Measurements from ENCODE around the gene MOCS3.
A peak's percentile ranks its signal among the peaks of the same experiment; 100 is the strongest.

Gene MOCS3

DNA sequence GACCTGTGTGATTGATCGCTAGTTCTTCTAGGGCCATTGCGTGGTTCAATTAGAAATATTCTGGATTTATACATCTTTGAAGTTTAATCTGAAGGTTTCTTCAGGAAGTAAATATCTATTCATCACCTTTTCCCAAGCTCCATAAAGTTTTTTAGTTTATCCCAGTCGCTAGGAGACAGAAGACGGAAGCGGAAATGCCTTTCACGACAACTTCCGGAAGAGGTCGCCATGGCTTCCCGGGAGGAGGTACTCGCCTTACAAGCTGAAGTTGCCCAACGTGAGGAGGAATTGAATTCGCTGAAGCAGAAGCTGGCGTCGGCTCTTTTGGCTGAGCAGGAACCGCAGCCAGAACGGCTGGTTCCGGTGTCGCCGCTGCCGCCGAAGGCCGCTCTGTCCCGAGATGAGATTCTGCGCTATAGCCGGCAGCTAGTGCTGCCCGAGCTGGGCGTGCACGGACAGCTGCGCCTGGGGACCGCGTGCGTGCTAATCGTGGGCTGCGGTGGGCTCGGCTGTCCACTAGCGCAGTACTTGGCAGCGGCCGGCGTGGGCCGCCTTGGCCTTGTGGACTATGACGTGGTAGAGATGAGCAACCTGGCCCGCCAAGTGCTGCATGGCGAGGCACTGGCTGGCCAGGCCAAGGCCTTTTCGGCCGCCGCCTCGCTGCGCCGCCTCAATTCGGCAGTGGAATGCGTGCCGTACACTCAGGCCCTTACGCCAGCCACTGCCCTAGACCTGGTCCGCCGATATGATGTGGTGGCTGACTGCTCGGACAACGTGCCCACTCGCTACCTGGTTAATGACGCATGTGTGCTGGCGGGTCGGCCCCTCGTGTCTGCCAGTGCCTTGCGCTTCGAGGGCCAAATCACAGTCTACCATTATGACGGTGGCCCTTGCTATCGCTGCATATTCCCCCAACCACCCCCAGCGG is at the start of gene MOCS3:
TSS of gene MOCS3 (plus strand) at position 204 of the 928 bp plus-strand sequence. CDS start at position 229, 25 bp downstream.
- peak; percentile 90 for DNase-seq (ENCODE audit: low spot score)

DNA sequence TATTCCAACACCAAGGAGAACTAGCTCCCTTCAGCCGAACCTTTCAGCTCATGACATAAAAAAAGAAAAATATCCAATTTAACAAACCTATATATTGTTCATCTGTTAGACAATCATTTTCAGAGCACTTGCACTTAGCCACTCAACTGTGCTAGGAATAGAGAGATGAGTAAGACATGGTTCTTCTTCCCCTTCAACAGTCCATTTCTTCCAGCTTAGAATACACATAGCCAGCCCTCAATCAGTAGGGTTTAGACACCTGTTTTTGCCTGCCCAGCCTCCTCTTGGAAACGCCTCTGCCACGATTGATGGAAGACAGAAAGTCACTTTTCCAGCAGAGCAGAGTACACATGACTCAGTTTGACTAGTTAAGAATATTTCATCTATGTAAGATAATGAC is 49.2 kb upstream of the MOCS3 start:
- no peak for DNase-seq (ENCODE audit: low spot score)

GRCh38 chr20:50911030-50911429 is 47.6 kb upstream of the MOCS3 start:
- no peak for DNase-seq (ENCODE audit: low spot score)

GRCh38 chr20:50911716-50912115 is 46.9 kb upstream of the MOCS3 start:
- no peak for DNase-seq (ENCODE audit: low spot score)

DNA sequence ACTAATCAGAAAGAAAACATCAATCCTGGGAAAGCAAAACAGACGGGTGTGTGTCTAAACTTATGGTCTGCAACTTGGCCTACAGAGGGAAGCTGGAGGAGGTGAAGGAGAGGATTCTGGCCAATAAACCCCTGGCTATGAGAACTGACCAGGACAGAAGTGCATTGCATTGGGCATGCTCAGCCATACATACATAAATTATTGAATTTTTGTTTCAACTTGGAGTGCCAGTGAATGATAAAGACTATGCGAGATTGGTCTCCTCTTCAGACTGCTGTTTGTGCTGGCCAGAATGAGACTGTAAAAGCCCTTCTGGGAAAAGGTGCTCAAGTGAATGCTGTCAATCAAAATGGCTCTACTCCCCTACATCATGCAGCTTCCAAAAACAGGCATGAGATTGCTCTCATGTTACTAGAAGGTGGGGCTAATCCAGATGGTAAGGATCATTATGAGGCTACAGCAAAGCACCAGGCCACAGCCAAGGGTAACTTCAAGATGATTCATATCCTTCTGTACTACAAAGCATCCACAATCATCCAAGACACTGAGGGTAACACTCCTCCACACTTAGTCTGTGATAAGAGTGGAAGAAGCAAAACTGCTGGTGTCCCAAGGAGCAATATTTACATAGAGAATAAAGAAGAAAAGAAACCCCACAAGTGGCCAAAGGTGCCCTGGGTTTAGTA is 44.8 kb upstream of the MOCS3 start:
- no peak for DNase-seq (ENCODE audit: low spot score)

- no peak for DNase-seq (ENCODE audit: low spot score)
Measured at GRCh38 chr20:50915424-50915823, 43.2 kb upstream of the MOCS3 start.

DNA sequence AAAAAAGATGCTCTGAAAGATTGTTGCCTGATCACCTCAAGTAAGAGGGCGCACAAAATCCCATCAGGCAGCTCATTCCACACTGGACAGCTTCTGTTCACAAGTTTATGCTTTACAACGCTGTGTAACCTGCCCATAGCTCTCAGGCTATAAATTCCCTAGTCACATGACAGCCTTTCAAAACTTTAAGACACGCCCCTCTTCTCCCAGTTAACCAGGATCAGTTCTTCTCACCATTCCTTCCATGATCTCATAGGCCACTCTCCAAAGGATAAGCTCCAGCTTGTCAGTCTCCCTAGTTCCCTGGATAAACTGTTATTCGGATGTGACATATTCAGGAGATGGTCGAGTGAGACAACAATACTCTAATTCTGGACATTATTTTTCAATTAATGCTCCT is 42.4 kb upstream of the MOCS3 start:
- no peak for DNase-seq (ENCODE audit: low spot score)

- no peak for DNase-seq (ENCODE audit: low spot score)
Measured at GRCh38 chr20:50916934-50917333, 41.7 kb upstream of the MOCS3 start.

DNA sequence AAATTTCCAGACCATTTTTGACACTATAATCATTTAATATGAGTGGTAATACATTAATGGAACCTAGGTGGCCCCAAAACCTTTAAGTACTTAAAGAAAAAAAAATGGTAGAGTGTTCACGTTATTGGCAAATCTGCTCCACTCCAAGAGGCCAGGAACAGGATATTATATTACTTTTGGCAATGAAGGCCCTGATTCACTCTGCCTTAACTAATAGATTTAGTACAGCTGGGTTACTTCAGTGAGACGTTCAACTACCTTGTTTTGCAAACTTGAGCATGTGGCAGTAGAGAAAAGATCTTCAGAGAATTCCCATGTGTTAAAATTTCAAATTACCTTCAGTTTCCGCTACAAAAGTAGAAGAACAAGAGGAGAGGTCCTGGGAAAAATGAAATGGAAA is 40.2 kb upstream of the MOCS3 start:
- no peak for DNase-seq (ENCODE audit: low spot score)

- no peak for DNase-seq (ENCODE audit: low spot score)
Measured at GRCh38 chr20:50919567-50919966, 39.1 kb upstream of the MOCS3 start.

- no peak for DNase-seq (ENCODE audit: low spot score)
Measured at GRCh38 chr20:50920997-50921396, 37.6 kb upstream of the MOCS3 start.

DNA sequence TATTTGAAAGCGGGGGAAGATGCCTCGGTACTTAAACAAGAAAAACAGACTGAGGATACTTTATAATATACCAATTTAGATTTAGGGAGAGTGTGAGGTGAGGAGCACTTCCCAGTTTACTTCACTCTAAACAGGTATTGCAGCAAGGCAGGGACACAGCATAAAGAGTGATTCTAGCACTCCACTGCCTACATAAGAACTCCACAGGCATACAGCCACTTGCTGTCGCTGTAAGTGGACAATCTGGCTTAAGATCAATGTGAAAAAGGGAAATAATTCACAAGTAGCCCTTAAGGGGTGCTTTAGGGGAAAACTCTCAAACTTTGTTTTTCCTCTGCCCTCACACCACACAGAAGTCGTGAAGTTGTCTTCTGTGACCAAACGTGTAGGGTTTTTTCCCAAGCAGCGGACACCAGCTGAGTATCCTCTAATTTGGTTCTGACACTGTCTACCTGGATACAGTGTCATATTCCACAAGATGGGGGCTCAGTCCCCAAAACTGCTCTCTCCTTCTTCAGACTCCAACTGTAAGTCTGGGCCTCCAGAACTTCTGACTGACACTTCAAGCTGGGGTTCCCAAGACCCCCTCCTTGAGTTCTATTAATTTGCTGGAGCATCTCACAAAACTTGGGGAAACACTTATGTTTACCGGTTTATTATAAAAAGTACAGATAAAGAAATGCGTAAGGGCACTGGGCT is 36.7 kb upstream of the MOCS3 start:
- no peak for DNase-seq (ENCODE audit: low spot score)

- DNase-seq (ENCODE audit: low spot score): no peak
Measured at GRCh38 chr20:50924261-50924920, 34.2 kb upstream of the MOCS3 start.

DNA sequence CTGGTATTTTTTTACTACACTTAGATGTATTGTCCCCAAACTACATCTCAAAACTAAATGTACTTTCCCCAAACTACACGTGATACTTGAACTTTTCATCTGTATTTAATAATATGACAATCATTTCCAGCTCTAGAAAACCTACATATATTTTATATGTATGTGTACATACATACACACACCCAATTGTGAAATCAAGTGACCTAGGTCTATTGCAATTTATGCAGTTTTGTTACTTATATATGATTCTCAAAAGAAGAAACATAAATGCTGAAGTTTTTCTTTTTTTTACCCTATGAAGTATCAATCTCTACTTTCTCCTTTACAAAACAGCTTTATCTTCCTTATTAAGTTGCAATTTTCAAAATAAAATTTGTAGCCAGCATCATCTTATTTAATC is 32.1 kb upstream of the MOCS3 start:
- no peak for DNase-seq (ENCODE audit: low spot score)

DNA sequence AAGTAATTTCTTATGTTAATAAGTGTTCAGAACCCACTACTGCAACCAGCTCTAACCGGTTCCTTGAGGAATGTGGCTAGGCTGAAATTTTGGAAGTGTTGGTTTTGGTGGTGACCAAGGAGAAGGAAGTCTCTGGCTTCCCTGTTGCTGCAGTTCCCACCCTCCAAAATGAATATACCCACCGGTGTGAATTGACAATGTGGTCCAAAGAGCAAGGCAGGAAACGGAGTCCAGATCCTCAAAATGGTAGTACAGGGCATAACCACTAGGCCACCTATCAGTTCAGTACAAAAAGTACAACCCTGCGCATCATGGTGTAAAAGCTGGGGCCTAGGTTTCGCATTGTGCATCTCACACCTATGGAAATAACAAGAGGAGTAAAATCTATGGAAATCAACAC is 30.1 kb upstream of the MOCS3 start:
- DNase-seq (ENCODE audit: low spot score): no peak

DNA sequence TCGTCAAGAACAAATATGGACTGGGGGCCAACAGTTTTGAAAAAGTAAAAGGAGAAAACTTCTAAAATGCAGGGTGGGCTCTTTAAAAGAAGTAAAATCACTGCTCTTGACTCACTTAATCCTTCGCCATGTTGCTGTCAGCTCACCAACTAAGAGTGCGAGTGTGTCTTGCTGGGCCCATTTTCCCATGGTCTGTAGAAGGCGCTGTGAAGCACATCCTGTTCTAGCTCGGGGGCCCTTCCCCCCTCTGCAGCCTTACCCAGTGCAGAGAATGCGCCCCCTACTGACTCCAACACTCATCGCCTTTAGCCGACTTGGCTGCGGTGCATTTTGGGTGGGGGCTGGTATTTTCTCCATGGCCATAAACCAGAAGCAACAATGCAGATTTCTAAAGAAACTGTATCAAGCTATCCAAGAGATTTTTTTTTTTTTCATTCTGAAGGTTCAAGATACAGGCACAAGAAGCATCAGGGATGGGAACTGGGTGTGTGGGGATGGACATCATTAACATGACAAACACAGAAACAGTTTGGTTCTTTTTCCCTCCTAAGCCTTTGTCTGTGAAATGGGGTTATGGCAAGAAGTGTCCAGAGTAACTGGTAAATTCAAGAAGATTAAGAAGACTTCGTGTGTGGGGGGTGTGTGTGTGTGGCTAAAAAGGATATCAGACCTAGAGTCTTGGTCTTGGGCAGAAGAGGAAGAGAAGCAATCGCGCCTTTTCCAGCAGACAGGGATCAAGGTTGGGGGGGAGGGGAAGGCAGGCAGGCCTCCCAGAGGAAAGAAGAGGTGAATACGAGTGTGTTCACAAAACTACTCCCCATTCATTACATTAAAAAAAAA is 29.1 kb upstream of the MOCS3 start:
- DNase-seq (ENCODE audit: low spot score): peak; percentile 94

GRCh38 chr20:50930139-50930975 is 28.3 kb upstream of the MOCS3 start:
- peak; percentile 16 for DNase-seq (ENCODE audit: low spot score)

- DNase-seq (ENCODE audit: low spot score): no peak
Measured at GRCh38 chr20:50930976-50931305, 27.7 kb upstream of the MOCS3 start.

DNA sequence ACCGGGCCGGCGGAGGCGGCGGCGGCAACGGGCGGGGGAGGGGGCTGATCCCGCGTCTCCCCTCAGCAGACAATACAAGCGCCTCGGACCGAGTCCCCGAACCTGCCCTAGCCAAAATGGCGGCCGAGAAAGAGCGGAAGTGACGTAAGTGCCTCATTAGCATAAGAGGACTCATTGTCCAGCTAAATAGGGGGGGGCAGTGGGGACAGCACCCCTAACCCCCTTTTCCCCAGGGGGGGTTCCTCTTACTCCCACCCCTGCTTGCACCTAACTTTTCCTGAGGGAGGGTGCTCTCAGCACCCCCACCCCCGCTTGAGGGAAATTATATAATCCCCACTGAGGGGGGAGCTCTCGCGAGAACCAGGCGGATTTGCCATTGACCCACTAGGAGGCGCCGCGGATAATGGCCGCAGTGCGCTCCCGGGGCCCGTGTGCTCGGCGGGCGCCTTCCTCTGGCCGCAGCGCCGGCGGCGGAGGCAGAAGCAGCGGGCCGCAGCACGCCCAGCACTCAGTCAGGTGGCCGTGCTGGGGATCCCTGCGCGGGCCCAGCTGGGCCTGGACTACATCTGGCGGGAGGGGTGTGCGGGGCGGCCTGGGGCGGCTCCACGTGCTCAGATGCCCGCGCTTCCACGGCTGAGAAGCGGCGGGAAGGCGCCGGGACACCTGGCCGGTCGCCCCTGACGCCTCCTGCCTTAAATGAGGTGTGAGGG is 27.2 kb upstream of the MOCS3 start, which contains the start of gene ADNP:
TSS of gene ADNP (minus strand) at position 132 of the 710 bp plus-strand sequence. CDS start 27,441 bp downstream, outside the sequence.
- peak; percentile 94 for DNase-seq (ENCODE audit: low spot score)

Data from putamen (tissue), 1 donor.